Measurements from ENCODE around the gene DLGAP1.

DNA sequence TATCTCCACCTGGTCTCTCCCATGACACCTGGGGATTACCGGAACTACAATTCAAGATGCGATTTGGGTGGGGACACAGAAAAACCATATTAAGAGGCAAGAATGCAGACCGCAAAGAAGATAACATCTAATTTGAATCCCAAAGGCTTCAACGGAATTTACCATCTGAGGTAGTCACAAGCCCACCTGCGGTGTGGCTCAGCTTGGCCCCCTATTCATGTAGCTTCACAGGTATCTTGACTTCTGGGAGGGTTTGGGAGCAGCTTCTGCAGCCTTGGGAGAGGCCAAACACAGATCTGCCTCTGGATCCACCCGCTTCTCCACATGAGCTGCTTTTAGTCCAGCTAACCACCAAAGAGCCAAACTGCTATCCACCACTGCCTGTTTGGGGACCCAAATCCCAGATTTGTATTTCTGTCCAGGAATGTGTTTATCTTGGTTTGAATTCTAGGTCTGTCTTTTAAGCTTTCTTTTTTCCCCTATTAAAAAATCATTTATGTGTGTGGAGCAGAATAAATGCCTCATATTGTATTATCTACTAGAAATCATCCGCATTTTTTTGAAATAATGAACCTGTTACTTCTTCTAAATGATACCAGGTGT is 247.6 kb downstream of the DLGAP1 start:
- TF ChIP-seq BRCA1 (IDR thresholded peaks at IDR 0.05; ENCODE audit: low read depth, low read length) (no peak), POLR2AphosphoS5 (IDR thresholded peaks at IDR 0.05; ENCODE audit: low read length) (no peak), EZH2 (IDR thresholded peaks at IDR 0.05; ENCODE audit: borderline replicate concordance, control insufficient read depth, low read depth, low read length) (no peak), EGR1 (IDR thresholded peaks at IDR 0.05; ENCODE audit: borderline replicate concordance in 1 of 2, low read depth in 2 of 2, low read length in 2 of 2) (no peak), CBFB (IDR thresholded peaks at IDR 0.05; ENCODE audit: low read depth) (no peak), POLR2A (IDR thresholded peaks at IDR 0.05; ENCODE audit: low read depth, low read length) (no peak), KDM1A (IDR thresholded peaks at IDR 0.05; ENCODE audit: borderline replicate concordance) (no peak), TCF3 (IDR thresholded peaks at IDR 0.05; ENCODE audit: borderline replicate concordance, insufficient read depth, low read depth, low read length) (no peak), BHLHE40 (IDR thresholded peaks at IDR 0.05; ENCODE audit: borderline replicate concordance in 1 of 2, low read depth in 2 of 2, low read length in 1 of 2) (no peak), SIN3A (IDR thresholded peaks at IDR 0.05; ENCODE audit: low read depth, low read length) (no peak), SMC3 (IDR thresholded peaks at IDR 0.05; ENCODE audit: borderline replicate concordance, low read length) (no peak)
- TF ChIP-seq, protein P1, sequence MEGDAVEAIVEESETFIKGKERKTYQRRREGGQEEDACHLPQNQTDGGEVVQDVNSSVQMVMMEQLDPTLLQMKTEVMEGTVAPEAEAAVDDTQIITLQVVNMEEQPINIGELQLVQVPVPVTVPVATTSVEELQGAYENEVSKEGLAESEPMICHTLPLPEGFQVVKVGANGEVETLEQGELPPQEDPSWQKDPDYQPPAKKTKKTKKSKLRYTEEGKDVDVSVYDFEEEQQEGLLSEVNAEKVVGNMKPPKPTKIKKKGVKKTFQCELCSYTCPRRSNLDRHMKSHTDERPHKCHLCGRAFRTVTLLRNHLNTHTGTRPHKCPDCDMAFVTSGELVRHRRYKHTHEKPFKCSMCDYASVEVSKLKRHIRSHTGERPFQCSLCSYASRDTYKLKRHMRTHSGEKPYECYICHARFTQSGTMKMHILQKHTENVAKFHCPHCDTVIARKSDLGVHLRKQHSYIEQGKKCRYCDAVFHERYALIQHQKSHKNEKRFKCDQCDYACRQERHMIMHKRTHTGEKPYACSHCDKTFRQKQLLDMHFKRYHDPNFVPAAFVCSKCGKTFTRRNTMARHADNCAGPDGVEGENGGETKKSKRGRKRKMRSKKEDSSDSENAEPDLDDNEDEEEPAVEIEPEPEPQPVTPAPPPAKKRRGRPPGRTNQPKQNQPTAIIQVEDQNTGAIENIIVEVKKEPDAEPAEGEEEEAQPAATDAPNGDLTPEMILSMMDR (IDR thresholded peaks at IDR 0.05 in 2 of 3, conservative IDR thresholded peaks at IDR 0.05 in 1 of 3; ENCODE audit: control insufficient read depth in 2 of 3, extremely low read depth in 1 of 3, insufficient read depth in 1 of 3, low read depth in 3 of 3, low read length in 3 of 3): no peak
- TF ChIP-seq, protein P2, sequence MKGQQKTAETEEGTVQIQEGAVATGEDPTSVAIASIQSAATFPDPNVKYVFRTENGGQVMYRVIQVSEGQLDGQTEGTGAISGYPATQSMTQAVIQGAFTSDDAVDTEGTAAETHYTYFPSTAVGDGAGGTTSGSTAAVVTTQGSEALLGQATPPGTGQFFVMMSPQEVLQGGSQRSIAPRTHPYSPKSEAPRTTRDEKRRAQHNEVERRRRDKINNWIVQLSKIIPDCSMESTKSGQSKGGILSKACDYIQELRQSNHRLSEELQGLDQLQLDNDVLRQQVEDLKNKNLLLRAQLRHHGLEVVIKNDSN (IDR thresholded peaks at IDR 0.05; ENCODE audit: borderline replicate concordance, extremely low read length, insufficient read depth, low read depth, low read length): no peak
